Measurements from ENCODE around the gene TSPO2.

Gene TSPO2

DNA sequence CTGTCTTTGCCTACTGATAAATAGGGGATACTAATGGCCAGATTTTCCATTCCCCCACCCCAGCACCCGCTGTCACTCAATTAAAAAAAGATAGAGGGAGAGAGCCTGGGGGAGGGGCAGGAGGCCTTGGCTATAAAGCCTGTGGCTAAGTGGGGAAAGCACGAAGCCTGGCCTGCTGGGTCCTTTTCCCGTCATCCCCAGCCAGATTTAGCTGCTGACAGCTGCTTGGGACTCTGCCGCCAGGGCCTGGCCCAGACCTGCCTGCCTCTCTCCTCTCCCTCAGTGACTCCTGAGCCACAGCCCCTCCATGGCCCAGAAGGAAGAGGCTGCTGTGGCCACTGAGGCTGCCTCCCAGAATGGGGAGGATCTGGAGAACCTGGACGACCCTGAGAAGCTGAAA, 10.8 kb downstream of the TSPO2 start, which contains the start of gene APOBEC2:
Gene APOBEC2 (plus strand): TSS at position 162 of the 400 bp plus-strand sequence. CDS start 146 bp downstream, at position 308.
- no peak for DNase-seq

DNA sequence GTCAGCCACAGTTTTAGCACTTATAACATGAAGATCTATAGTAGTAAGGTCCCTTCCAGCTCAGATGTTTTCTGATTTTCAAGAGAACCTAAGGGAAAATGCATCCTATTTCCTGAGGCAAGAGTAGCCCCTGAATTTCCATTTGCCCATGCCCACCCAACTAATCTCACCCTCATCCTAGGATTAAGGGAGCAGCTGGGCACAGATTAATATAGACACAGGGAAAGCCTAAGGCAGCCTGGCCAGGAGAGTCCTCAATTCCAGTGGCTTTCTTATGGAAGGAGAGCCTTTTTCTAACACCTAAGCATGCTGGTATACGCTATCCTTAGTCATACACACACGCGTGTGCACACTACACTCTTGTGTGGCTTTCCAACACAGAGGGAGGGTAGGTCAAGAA, 12.2 kb downstream of the TSPO2 start:
- no peak for DNase-seq

DNA sequence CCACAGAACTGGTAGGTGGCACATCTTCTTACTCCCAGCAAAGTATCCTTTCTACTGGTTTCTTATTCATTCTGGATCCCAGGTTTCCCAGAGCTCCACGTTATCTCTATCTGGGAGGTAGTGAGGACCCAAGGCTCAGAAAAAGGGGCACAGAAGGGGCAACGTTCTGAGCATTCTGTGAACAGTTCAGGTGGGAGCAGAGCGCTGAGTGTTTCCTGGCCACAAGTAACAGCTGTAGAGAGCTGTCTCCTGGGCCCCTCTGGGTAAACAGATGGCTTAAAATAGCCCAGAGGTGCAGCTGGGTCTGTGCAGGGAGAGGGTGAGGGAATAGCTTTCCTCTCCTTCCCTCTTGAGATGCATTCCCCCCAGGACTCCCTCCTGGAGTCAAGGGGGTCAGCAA, 12.9 kb downstream of the TSPO2 start:
- DNase-seq, result no peak

DNA sequence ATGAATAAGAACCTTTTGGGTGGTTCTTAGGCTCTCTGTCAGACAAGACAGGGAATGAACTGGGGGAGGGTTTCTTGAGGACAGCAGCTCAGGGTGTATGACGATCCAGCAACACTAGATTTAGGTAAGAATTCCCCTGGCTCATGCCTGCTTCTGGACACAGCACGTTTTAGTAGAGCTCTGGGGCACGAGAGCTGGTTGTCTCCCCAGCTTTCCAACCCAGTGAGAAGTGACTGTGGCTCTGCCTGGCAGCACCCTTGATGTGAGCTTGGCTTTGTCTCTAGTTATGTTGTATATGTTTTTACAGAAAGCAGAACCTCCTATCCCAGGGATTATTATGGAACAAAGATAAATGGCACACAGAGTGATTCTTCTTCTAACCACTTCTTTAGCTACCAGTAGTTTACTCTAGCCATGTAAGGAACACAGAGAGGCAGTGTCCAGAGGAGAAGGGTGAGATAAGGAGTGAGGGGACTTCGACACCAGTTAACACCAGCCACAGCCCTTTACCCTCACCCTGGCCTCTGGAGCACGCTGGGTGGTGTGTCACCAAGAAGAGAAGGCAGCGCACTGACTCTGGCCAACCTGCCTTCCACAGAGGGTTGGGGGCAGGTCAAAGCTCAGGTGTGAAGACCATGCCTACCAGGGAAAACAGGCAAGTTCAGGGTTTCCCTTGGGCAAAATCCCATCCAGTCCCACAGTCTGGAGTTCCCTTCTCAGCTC, 14.7 kb downstream of the TSPO2 start:
- no peak for DNase-seq

DNA sequence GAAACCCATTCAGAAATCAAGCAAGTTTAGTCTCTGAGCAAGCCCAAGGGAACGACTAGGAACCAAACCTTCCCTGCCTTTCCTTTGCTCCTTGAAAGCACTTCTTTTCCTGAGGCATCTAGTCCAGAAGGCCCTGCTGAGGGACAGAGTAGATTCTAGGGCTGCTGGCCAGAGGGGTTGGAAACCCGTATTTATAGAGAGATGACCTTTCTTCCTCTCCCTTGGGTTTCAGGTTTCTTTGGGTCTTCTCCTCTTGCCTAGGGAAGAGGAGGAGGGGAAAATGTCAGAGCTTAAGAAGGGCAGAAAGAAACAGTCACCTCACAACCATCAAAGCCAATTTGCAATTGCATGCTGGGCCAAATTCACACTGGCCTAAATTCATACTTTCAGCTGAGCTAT, 16.5 kb downstream of the TSPO2 start:
- no peak for DNase-seq

DNA sequence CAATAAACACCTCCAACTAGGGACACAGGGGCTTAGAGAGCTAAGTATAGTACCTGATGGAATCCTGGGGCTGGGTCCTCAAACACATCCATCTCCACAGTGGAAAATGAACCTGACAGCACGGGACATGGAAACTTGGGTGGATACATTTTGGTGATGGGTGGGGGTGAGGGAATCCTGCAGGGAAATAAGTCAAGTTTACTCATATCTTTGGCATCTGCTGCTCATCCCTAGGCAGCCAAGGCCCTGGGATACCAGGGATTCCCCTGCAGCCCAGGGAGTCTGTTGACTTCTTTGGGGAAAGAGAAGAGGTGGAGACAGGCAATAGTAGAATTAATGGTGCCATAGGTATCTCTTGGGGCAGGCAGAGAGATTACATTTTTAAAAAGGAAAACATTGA, 17.3 kb downstream of the TSPO2 start:
- DNase-seq, result no peak

DNA sequence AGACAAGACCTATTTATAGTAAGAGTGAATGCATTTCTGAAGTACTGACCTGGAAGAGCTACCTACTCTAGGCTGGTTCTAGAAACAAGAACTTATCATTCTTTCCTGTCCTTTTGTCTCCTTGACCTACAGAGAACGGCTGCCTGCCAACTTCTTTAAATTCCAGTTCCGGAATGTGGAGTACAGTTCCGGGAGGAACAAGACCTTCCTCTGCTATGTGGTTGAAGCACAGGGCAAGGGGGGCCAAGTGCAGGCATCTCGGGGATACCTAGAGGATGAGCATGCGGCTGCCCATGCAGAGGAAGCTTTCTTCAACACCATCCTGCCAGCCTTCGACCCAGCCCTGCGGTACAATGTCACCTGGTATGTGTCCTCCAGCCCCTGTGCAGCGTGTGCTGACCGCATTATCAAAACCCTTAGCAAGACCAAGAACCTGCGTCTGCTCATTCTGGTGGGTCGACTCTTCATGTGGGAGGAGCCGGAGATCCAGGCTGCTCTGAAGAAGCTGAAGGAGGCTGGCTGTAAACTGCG, 19.0 kb downstream of the TSPO2 start:
- no peak for DNase-seq

DNA sequence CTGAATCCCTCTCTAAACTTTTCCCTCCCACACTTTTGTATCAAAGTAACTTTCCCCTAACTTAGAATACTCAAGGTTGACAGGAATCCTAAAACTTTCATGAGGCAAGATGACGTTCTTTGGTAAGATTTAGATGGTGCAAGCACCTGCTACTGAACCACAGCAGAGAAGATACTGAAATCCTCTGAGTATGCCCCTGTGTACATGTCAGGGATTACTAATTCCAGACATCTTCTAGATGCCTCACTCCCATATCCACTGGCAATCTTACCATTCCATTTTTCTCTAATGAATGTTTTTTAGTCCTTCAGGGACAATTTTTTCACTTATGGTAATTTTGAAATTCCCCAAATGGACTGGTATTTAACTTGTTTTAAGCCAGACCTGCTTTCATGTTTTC, 19.8 kb downstream of the TSPO2 start:
- no peak for DNase-seq

DNA sequence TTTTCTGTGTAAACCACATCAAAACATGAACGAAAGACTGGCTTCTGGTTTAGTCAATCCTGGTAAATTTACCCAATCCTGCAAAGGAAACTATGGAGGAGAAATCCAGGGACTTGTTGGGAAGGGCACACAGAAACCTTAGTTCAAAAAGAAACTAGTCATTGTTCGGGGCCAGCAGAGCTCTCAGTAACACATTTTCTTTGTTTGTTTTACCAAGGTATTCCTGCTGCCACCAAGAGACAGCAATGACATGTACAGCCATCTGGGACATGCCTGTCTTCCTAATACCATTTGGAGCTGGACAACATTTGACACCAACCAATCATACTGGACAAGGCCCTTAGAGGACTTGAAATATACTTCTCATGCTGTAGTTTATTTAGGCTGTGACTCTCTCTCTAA, 21.6 kb downstream of the TSPO2 start:
- DNase-seq, result no peak

DNA sequence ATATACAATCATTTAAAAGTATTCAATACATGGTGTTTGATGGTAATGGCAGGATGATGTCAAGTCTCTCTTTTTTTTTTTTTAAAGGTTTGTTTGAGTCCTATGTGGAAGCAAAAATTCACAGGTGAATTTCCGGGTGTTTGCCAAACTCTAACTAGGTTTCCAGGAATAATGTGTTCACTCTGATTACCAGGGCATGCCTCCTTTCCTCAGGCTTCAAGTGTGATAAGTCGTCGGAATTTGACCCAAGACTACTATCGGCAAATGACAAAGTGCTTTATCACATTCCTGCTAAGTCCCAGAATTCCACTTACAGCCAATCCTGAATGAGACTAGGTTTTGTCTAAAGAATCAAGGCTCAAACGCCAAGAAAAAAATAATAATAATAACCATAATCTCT, 22.6 kb downstream of the TSPO2 start:
- no peak for DNase-seq

DNA sequence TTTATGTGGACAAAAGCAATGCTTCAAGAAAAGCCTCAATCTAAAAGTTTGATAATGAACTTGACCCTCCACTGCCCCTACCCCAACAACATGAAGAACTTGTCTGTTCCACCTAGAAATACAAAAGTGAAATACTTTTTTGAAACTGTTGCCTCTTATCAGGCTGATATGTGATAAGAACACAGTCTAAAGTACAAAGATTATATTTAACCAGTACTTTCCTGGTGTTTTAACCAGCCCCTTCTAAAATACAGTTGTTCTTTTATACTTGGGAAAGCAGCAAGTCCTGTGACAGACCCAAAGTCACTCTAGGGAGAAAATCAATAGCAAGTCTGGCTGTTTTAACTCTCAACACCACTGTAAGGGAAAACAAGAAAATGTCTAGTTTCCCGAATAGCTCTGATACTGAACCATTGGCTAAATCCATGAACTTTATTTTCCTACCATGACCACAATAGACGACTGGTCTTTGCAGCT, 23.3 kb downstream of the TSPO2 start:
- no peak for DNase-seq

DNA sequence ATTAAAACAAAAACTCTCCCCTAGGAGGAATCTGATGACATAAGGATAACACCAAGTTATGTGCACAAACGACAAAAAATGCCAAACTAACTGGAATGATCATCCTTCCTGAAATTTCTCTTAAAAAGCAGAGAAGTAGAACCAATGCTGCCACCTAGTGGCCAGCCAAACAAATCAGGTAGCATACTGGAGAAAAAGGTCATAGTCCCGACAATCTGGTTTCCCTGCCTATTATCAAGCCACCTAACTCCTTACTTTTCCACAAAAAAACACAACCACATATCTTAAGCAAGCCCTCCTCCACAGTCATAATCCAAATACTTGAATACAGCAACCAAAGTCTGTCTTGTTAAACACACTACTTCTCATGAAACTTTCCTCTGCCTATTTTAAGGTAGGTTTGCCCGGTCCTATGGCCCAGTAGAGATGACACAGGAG, 24.6 kb downstream of the TSPO2 start:
- DNase-seq, result peak; percentile 70

DNA sequence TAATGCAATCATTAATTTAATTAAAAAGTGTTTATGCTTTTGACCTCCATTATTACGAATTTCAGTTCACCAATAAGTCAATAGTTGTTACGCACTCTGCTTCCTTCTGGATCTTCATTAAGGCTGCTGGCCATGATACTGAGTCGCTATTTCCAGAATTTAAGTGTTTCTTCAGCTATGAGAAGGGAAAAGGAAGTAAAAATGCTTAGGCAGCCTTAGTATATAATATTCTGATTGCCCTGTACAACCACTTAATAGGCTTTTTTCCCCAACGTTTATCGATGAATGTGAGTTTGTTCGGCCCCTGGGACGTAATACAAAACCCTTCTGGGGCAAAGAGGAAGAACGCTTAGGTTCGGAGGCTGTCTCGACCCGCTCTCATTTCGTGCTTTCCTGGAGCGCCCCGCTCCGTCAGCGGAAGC, 29.2 kb downstream of the TSPO2 start:
- peak; percentile 61 for DNase-seq

DNA sequence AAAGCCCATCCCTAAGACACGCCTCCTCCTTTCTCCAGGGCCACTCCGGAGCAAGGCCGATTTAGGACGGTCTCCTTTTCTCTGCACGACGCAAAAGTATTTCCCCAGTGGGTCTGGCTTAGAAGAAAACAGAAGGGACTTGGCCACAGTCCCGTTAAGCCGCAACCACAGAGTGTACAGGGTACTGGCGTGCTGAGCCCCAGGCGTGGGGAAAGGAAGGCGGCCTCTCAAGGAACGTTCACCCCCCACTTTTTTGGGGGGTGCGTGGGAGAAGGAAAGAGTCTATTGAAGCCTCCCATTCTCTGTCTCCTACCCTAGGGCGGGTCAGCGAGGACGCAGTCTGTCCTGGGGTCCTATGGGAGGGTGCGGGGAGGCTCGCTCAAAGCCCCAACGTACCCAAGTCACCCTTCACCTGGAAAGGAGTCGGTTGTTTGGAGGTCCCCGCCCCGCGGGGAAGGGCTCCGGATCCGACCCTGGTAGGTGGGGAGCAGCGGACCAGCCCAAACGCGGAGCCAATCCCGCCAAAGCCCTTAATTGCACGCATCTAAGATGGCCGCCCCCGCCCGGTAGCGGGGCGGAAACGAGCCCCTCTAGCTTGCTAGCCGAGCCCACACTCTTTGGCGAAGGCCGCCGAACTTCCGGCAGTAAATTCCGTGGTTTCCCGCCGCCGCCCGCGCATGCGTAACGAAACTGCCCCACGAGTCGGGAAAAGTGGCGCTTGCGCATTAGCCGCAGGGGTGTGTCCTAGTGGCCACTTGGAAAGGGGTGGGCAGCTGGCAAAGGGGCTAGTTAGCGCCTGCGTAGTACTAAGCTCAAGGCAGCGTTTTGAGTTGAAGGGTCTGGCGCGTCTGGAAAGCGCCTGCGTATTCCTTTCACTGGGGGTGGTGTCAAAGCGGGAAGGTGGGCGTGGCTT, 29.9 kb downstream of the TSPO2 start, which contains the start of gene OARD1:
Gene OARD1 (minus strand): TSS at position 434 of the 913 bp plus-strand sequence. CDS start 722 bp downstream, outside the sequence.
- peak; percentile 99 for DNase-seq

DNA sequence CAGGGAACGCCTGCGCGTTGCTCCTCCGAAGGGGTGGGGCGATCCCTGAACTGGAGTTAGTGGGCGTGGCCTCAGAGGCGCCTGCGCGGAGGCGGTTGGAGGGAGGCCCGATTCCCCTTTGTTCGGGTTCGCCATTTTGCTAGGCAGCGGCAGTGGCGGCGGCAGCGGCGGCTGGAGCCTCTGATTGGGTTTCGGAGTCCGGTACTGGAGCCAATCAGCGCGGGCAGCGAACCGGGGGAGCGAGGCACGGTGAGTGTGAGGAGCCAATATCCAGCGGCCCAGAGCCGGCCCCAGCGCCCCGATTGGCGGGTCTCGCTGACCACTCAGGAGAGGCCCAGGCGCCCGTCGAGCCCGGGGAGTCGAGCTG, 30.6 kb downstream of the TSPO2 start, which contains the start of gene NFYA:
Gene NFYA (plus strand): TSS at position 139 of the 367 bp plus-strand sequence. CDS start 6,116 bp downstream, outside the sequence.
- peak; percentile 100 for DNase-seq

DNA sequence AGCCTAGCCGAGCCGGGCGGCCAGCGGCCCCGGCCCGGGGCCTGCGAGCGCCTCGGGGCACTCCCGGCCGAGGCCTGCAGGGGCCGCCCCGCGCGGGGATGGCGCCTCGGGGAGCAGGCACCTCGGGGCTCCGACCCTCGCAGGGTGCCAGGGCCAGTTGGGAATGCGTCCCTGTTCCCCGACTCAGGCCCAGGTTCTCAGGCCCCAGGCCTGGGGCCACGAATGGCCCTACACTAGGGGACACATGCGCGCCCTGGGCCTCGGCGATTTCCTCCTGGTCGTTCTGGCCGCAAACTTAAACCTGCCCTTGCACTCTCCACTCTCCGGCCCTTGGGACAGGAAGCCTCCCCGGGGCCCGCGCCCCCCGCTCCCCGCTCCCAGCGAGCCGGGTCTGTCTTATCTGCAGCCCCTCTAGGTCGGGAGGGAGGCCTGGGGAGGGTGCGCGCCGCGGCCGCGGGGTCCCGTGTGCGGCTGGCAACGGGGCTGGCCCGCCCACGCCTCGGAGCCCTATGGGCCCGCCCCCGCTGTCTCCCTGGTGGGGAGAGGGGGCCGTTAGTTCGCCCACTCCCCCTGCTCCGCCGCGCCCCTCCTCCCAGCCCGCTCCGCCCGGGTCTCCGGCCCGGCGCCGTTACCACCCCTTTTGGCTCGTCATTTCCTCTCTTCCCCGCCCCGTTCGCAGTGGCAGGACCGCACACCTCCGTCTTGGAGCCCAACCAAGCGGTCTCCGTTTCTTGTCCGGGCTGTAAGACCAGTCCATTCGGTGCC, 31.1 kb downstream of the TSPO2 start:
- DNase-seq, result peak; percentile 80

DNA sequence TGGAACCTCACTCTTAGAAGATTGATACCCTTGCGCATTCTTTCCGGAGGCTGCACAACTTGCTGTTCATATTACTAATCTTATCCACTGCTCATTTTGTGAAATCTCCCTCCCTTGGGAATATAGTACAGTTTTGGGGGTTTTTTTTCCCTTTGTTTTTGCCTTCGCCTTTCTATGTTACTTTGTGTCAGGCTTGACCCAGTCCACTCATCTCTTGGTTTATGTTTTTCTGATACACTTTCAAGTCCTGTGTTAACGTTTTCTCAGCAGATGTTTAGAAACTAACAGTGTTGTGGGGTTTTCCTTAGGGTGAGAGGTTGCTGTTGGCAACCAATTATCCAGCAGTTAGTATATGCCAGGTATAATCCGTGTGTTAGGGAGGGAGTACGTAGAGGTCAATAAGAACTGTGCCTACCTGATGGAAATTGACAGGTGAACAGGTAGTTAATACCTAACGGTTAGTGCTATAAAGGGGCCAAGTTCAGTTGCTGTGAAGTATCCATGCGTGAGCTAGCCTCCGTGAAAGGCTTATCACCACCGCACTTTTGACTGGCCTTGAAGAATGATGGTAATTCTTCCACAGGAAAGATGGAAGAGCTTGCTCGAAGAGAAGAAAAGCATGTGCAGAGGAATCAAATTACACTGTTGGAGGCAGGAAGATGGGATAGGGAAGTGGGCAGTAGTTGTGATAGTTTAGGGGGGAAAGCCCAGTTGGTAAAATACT, 31.9 kb downstream of the TSPO2 start:
- DNase-seq, result no peak

DNA sequence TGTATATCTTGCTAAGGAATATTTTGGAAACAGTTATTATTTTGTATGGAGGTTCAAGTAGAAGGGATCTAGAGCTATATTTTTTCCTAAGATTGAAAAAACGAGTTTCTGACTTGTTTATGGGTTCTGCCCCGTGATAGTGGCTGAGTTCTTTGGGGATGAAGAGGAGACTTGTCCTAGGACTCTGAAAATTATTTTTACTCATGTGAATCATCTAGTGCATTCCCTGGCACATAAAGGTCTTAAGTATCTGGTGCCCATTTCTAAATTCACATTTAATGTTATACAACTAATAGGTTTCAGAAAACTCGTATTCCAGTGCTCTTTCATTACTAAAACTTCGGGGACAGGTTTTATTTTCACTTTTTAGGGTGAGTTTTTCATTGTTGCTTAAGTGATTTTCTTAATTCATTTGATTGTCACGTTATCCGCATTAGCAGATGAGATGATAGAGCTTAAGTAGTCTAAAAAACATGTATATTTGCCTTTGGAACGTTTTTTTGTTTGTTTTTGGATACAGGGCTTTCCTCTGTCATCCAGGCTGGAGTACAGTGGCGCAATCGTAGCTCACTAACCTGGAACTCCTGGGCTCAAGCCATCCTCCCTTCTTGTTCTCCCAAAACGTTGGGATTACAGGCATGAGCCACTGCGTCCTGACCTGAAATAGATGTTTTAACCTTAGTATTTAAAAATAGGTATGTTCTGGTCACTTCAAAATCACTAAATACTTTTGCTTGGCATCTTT, 32.6 kb downstream of the TSPO2 start:
- DNase-seq, result no peak

DNA sequence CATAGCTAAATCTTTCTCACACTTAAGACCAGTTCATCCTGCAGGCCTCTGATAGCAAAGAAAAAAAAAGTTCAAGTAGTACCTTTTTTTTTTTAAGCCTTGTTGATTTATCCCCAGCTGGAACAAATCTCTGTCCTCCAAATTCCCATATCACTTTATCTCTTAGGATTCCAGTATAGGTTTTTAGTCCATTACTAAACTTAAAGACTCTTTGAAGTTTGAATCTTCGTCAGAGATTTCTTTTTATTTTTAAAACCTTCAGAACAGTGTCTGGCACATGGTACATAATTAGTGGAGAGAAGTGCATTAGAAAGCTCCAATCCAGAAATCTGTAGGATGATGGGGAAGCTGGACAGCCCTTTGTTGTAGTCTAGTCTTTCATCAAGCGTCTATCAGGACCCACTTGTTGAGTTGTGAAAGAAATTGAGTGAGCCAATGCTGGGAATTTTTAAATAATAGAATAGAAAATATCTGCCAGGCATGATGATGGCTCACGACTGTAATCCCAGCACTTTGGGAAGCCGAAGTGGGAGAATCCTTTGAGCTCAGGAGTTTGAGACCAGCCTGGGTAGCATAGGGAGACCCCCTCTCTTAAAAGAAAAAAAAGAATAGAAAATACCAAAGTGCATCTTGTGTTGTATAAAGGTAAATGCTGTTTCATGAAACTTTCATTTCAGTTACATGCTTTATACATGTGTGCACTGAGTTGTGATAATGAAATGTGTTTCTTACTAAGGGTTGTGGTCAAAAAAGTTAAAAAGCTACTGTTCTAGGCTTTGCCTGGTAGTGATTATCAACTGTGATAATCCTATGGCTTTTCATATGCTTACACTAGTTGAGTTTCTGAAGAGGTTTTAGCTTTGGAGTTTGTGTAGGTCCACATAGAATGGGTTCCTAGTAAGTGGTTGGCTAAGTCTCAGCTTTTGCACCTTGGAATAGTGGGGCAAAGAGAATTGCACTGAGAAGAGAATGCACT, 33.7 kb downstream of the TSPO2 start:
- DNase-seq, result no peak

DNA sequence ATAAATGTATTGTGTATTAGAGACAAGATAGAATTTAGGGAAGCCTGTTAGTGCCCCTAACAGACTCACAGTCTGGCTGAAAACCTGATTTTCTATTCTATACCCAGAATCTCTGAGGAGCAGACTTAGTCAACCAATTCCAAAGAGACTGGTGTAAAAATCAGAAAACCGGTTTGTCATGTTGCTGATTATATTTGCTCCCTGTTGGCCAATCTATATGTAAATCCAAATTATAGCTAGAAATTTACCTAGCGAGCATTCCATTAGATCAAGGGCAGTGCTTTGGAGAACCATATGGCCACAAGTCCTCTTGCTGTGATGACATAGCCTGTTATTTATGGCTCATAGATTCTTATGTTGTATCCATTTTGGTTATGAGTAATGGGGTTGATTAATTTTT, 35.3 kb downstream of the TSPO2 start:
- DNase-seq, result no peak

All from activated CD8-positive, alpha-beta memory T cell treated with anti-CD3 and anti-CD28 coated beads, Interleukin-2, amount 50 U/mL, for 4 hours (primary cell).